Trophoblast cell (in vitro differentiated cells and primary cell): ENCODE results near the gene AIMP1.

Source experiments
- DNase-seq, 2 donors: peaks; one replicate each; pipeline ENCODE4 v3.0.0-alpha.2; 2016
- H2AFZ ChIP-seq: 2 replicates; pipeline ENCODE4 v1.6.1; 2013; ENCODE audit warnings: low read length, moderate library complexity, mild to moderate bottlenecking; ENCODE audit not compliant: insufficient read depth, poor library complexity
- H2AK5ac ChIP-seq: 2 replicates; pipeline ENCODE4 v1.6.1; 2013; ENCODE audit warnings: mild to moderate bottlenecking, low read length
- H2BK120ac ChIP-seq: 2 replicates; pipeline ENCODE4 v1.6.1; 2013; ENCODE audit warnings: low read length, mild to moderate bottlenecking, moderate library complexity; ENCODE audit not compliant: insufficient read depth, poor library complexity
- H2BK12ac ChIP-seq: 2 replicates; pipeline ENCODE4 v1.6.1; 2013; ENCODE audit warnings: mild to moderate bottlenecking, low read length, moderate library complexity
- H2BK5ac ChIP-seq: 2 replicates; pipeline ENCODE4 v1.6.1; 2013; ENCODE audit warnings: low read length, low read depth, moderate library complexity, mild to moderate bottlenecking; ENCODE audit not compliant: poor library complexity
- H3K14ac ChIP-seq: 2 replicates; pipeline ENCODE4 v1.6.1; 2013; ENCODE audit warnings: mild to moderate bottlenecking, low read length
- H3K18ac ChIP-seq: 2 replicates; pipeline ENCODE4 v1.6.1; 2013; ENCODE audit warnings: mild to moderate bottlenecking, low read length
- H3K23ac ChIP-seq: 2 replicates; pipeline ENCODE4 v1.6.1; 2013; ENCODE audit warnings: low read length
- H3K27ac ChIP-seq: 2 replicates; pipeline ENCODE4 v1.5.1; 2013; ENCODE audit warnings: low read depth, mild to moderate bottlenecking, inconsistent platforms, low read length, moderate library complexity
- H3K27me3 ChIP-seq: 2 replicates; pipeline ENCODE4 v1.6.1; 2013; ENCODE audit warnings: inconsistent platforms, mild to moderate bottlenecking, low read length, moderate library complexity; ENCODE audit not compliant: insufficient read depth
- H3K36me3 ChIP-seq, 2 experiments: 1 replicate in 1 of 2; 2 replicates in 1 of 2; pipeline ENCODE4 v1.6.1; 2013; ENCODE audit warnings: low read length in 2 of 2, mild to moderate bottlenecking in 2 of 2, moderate library complexity in 1 of 2; ENCODE audit not compliant: insufficient read depth in 2 of 2, control insufficient read depth in 1 of 2
- H3K4ac ChIP-seq: 2 replicates; pipeline ENCODE4 v1.6.1; 2013; ENCODE audit warnings: low read depth, mild to moderate bottlenecking, low read length, moderate library complexity
- H3K4me1 ChIP-seq, 2 experiments: 1 replicate in 1 of 2; 2 replicates in 1 of 2; pipeline ENCODE4 v1.6.1; 2013; ENCODE audit warnings: low read length in 2 of 2, mild to moderate bottlenecking in 2 of 2, moderate library complexity in 1 of 2; ENCODE audit not compliant: insufficient read depth in 2 of 2, control insufficient read depth in 1 of 2
- H3K4me2 ChIP-seq: 2 replicates; pipeline ENCODE4 v1.6.1; 2013; ENCODE audit warnings: inconsistent platforms, mild to moderate bottlenecking, low read length, moderate library complexity
- H3K4me3 ChIP-seq: 2 replicates; pipeline ENCODE4 v1.5.1; 2013; ENCODE audit warnings: mild to moderate bottlenecking, low read depth, low read length, inconsistent platforms
- H3K79me1 ChIP-seq: one replicate; pipeline ENCODE4 v1.6.1; 2013; ENCODE audit warnings: low read length
- H3K79me2 ChIP-seq: 2 replicates; pipeline ENCODE4 v1.6.1; 2013; ENCODE audit warnings: low read length, mild to moderate bottlenecking; ENCODE audit not compliant: control insufficient read depth, insufficient read depth, poor library complexity
- H3K9ac ChIP-seq: 2 replicates; pipeline ENCODE4 v1.6.1; 2013; ENCODE audit warnings: mild to moderate bottlenecking, low read length
- H3K9me3 ChIP-seq: 2 replicates; pipeline ENCODE4 v1.6.1; 2013; ENCODE audit warnings: low read depth, mild to moderate bottlenecking, control low read depth, inconsistent platforms, low read length; ENCODE audit not compliant: insufficient read depth
- H4K12ac ChIP-seq: 2 replicates; pipeline ENCODE4 v1.6.1; 2013; ENCODE audit warnings: low read depth, mild to moderate bottlenecking, low read length, moderate library complexity
- H4K8ac ChIP-seq: 2 replicates; pipeline ENCODE4 v1.6.1; 2013; ENCODE audit warnings: low read depth, mild to moderate bottlenecking, low read length, moderate library complexity
- H4K91ac ChIP-seq: one replicate; pipeline ENCODE4 v1.6.1; 2013; ENCODE audit warnings: low read depth, mild to moderate bottlenecking, low read length, moderate library complexity
- WGBS: extraction: QIAGEN DNeasy Blood & Tissue Kit; methylation state at CpG from one replicate; pipeline ENCODE4 v1.1.7; 2013; ENCODE audit warnings: missing lambda C conversion rate; ENCODE audit not compliant: insufficient read length, insufficient coverage; ENCODE audit errors: extremely low coverage; 5-methylcytosine and 5-hydroxymethylcytosine counted together

Gene AIMP1

GRCh38 chr4:106273831-106274230 lies 42.5 kb upstream of the AIMP1 start:
- Histone ChIP-seq H2BK120ac (no peak overlapping the region), H3K18ac (no peak overlapping the region), H3K27me3 (no peaks in the 10 kb centered on the region), H4K12ac (no peak overlapping the region), H3K14ac (no peak overlapping the region), H3K4me2 (no peak overlapping the region), H2BK5ac (no peak overlapping the region), H3K9me3 (no peaks in the 10 kb centered on the region), H2AFZ (no peak overlapping the region), H2AK5ac (no peak overlapping the region), H3K23ac (no peak overlapping the region), H3K4me3 (no peak overlapping the region), H3K9ac (no peak overlapping the region), H3K27ac (no peak overlapping the region), H3K79me2 (no peaks in the 10 kb centered on the region), H3K79me1 (no peaks in the 10 kb centered on the region), H2BK12ac (no peak overlapping the region), H4K91ac (no peak overlapping the region), H3K36me3 (no peaks in the 10 kb centered on the region), H3K4ac (no peak overlapping the region), H4K8ac (no peak overlapping the region), H3K4me1 (no peaks in the 10 kb centered on the region)
- peak; percentile 16 to 66 for DNase-seq
- WGBS: no CpG with 5 or more reads among the region's 2 CpGs

DNA sequence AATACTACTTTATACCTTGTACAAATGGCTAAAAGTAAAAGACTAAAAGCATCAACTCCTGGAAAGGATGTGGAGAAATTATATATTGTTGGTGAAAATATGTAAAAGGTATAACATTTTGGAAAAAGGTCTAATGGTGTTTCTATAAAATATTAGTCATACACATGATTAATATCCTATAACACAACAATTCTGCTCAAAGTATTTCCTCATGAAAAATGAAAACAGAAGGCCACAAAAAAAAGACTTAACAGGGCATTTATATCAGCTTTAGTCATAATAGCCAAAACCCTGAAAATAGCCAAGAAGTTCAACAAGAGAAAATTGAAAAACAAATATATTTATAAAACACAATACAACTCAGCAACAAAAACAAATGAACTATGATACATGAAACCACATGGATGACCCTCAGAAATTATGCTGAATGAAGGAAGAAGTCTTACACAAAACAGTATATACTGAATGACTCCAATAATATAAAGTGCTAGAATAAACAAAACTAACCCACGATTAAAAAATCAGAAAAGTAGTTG lies 39.1 kb upstream of the AIMP1 start:
- Histone ChIP-seq H3K4me2 (no peak overlapping the region), H3K27me3 (no peaks in the 10 kb centered on the region), H3K4me1 (no peaks in the 10 kb centered on the region), H2AK5ac (no peak overlapping the region), H4K12ac (no peak overlapping the region), H2AFZ (no peak overlapping the region), H3K79me1 (no peaks in the 10 kb centered on the region), H3K27ac (no peak overlapping the region), H3K14ac (no peak overlapping the region), H3K9ac (no peak overlapping the region), H2BK12ac (no peak overlapping the region), H3K36me3 (no peaks in the 10 kb centered on the region), H2BK5ac (no peak overlapping the region), H4K91ac (no peak overlapping the region), H3K9me3 (no peaks in the 10 kb centered on the region), H3K4ac (no peak overlapping the region), H4K8ac (no peak overlapping the region), H3K79me2 (no peaks in the 10 kb centered on the region), H3K4me3 (no peak overlapping the region), H3K18ac (no peak overlapping the region), H3K23ac (no peak overlapping the region), H2BK120ac (no peak overlapping the region)
- no CpG with 5 or more reads among the region's 1 CpG for WGBS
- no peak for DNase-seq

DNA sequence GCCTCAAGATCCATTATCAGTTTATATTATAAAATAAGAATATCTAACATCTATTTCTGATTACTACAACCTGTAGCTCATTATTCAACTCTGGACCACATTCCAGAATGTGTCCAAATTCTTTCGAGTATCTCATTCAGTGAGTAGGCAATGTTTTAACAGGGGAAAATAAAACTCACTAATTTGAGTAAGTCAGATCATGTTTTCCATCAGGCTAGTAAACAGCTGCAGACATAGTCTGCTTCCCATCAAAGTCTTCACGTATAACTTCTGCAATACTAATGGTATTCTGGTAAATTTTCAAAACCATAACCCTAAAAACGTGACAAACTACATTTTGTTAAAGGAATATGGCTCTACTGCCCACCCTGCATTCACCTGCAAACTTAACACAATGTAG lies 32.1 kb upstream of the AIMP1 start:
- Histone ChIP-seq H4K91ac (no peak overlapping the region), H4K8ac (no peak overlapping the region), H2BK12ac (no peak overlapping the region), H3K9ac (no peak overlapping the region), H3K27me3 (no peaks in the 10 kb centered on the region), H3K4me3 (no peak overlapping the region), H3K9me3 (no peaks in the 10 kb centered on the region), H3K36me3 (peaks cover 0 to 4% of the 10 kb centered on the region in 2 experiments), H3K27ac (no peak overlapping the region), H2BK120ac (no peak overlapping the region), H3K79me2 (no peaks in the 10 kb centered on the region), H3K18ac (no peak overlapping the region), H3K14ac (no peak overlapping the region), H3K4me2 (no peak overlapping the region), H3K23ac (no peak overlapping the region), H3K79me1 (no peaks in the 10 kb centered on the region), H2AFZ (no peak overlapping the region), H3K4ac (no peak overlapping the region), H4K12ac (no peak overlapping the region), H2AK5ac (no peak overlapping the region), H3K4me1 (no peaks in the 10 kb centered on the region), H2BK5ac (no peak overlapping the region)
- WGBS: no CpG with 5 or more reads among the region's 3 CpGs
- no peak for DNase-seq

GRCh38 chr4:106286611-106287010 lies 29.7 kb upstream of the AIMP1 start:
- DNase-seq: no peak
- Histone ChIP-seq H3K4ac (no peak overlapping the region), H3K27ac (no peak overlapping the region), H2AFZ (no peak overlapping the region), H3K4me1 (no peaks in the 10 kb centered on the region), H3K9ac (no peak overlapping the region), H4K8ac (no peak overlapping the region), H2BK12ac (no peak overlapping the region), H3K79me2 (no peaks in the 10 kb centered on the region), H3K18ac (no peak overlapping the region), H2AK5ac (peak overlapping the region; percentile 64), H2BK120ac (no peak overlapping the region), H4K12ac (no peak overlapping the region), H3K27me3 (no peaks in the 10 kb centered on the region), H4K91ac (no peak overlapping the region), H3K4me2 (no peak overlapping the region), H2BK5ac (no peak overlapping the region), H3K23ac (no peak overlapping the region), H3K4me3 (no peak overlapping the region), H3K14ac (no peak overlapping the region), H3K36me3 (peaks cover 0 to 7% of the 10 kb centered on the region in 2 experiments), H3K79me1 (no peaks in the 10 kb centered on the region), H3K9me3 (no peaks in the 10 kb centered on the region)
- WGBS: no CpG with 5 or more reads among the region's 8 CpGs
